OCI-LY7 (cell line): ENCODE data around the gene VEGFA. TPM values are rescaled to one million over a fixed set of nuclear protein-coding genes. Genes with fewer than 3 reads are reported as not detected.

Experiments used
- BruUV-seq: library from RNA; stranded (reverse); fragments of 400-500 nt; replicated peaks from 2 replicates; lab custom pipeline; 2021; lab: Mats Ljungman, UMichigan
- CTCF ChIA-PET: fragments of 300-600 bp; sonication (Branson Sonifier 250); formaldehyde crosslinking; loops from one replicate; lab custom pipeline; 2022; ENCODE audit warnings: antibody characterized with exemption; ENCODE audit not compliant: unreplicated experiment; lab: Charles Lee
- POLR2A ChIA-PET: fragments of 300-600 bp; sonication (Branson Sonifier 250); formaldehyde crosslinking; loops from one replicate; lab custom pipeline; 2022; ENCODE audit warnings: antibody characterized with exemption; lab: Charles Lee
- DNase-seq: peaks from one replicate; pipeline ENCODE4 v3.0.0-alpha.2; 2015; ENCODE audit warnings: low spot score
- H2AFZ ChIP-seq: fragments of 200-600 bp; sonication (generic), shearing (Covaris generic); 2 replicates; pipeline ENCODE4 v1.6.1; 2014; ENCODE audit warnings: mild to moderate bottlenecking, antibody characterized with exemption, low read length, moderate library complexity
- H3K27ac ChIP-seq: fragments of 200-600 bp; sonication (generic); 2 replicates; pipeline ENCODE4 v1.5.1; 2014; ENCODE audit warnings: mixed run types, low read depth, mild to moderate bottlenecking, moderate library complexity, low read length, inconsistent platforms; ENCODE audit not compliant: poor library complexity, severe bottlenecking
- H3K36me3 ChIP-seq: fragments of 200-600 bp; sonication (generic); 2 replicates; pipeline ENCODE4 v1.6.1; 2014; ENCODE audit warnings: mild to moderate bottlenecking, antibody characterized with exemption, low read length, moderate library complexity, mixed read lengths; ENCODE audit not compliant: insufficient read depth
- H3K4me1 ChIP-seq: fragments of 200-600 bp; sonication (generic); 2 replicates; pipeline ENCODE4 v1.5.1; 2014; ENCODE audit warnings: mild to moderate bottlenecking, low read length; ENCODE audit not compliant: insufficient read depth, poor library complexity, severe bottlenecking
- H3K4me2 ChIP-seq: fragments of 200-600 bp; sonication (generic); 2 replicates; pipeline ENCODE4 v1.6.1; 2014; ENCODE audit warnings: mild to moderate bottlenecking, low read length
- H3K4me3 ChIP-seq: fragments of 200-600 bp; sonication (generic); 2 replicates; pipeline ENCODE4 v1.5.1; 2014; ENCODE audit warnings: mild to moderate bottlenecking, low read depth, low read length; ENCODE audit not compliant: poor library complexity, severe bottlenecking
- H3K79me2 ChIP-seq: fragments of 200-600 bp; sonication (generic); 2 replicates; pipeline ENCODE4 v1.6.1; 2016; ENCODE audit warnings: low read depth, mild to moderate bottlenecking, low read length, moderate library complexity, mixed read lengths; ENCODE audit not compliant: insufficient read depth
- H3K9me2 ChIP-seq: fragments of 200-600 bp; sonication (generic); 2 replicates; pipeline ENCODE4 v1.6.1; 2016; ENCODE audit warnings: mild to moderate bottlenecking, low read length, mixed read lengths; ENCODE audit not compliant: insufficient read depth
- H3K9me3 ChIP-seq: fragments of 200-600 bp; sonication (generic); 2 replicates; pipeline ENCODE4 v1.6.1; 2014; ENCODE audit warnings: mild to moderate bottlenecking, mixed run types, low read length, mixed read lengths
- H4K20me1 ChIP-seq: fragments of 200-600 bp; sonication (generic); 2 replicates; pipeline ENCODE4 v1.6.1; 2014; ENCODE audit warnings: mild to moderate bottlenecking, antibody characterized with exemption, low read length, moderate library complexity, mixed read lengths; ENCODE audit not compliant: insufficient read depth
- CTCF ChIP-seq: fragments of 200-600 bp; sonication (generic); conservative IDR thresholded peaks from 2 replicates; pipeline ENCODE4 v1.5.1; 2014; ENCODE audit warnings: mild to moderate bottlenecking, antibody characterized with exemption, low read length, moderate library complexity, mixed read lengths
- EZH2phosphoT487 ChIP-seq: fragments of 200-600 bp; sonication (generic); IDR thresholded peaks from 2 replicates; pipeline ENCODE4 v1.6.1; 2018; ENCODE audit warnings: low read depth, borderline replicate concordance, mild to moderate bottlenecking, mixed run types, antibody characterized with exemption, low read length, moderate library complexity, mixed read lengths
- intact Hi-C: fragments of 100-400 bp; cut with micrococcal nuclease; formaldehyde crosslinking; loops from one replicate; pipeline ENCODE4 v1.10.0; 2022; ENCODE audit not compliant: unreplicated experiment
- total RNA-seq, 2 experiments: library from RNA; depleted of rRNA in 1 of 2; stranded (reverse); fragments of >200 nt in 1 of 2; shearing (Covaris generic) in 1 of 2; gene quantifications; 2 replicates each; pipeline ENCODE4 v1.2.3, GENCODE V29; 2014 to 2022

The VEGFA gene
- total RNA-seq, 2 experiments from 2014 or later: 59.7 to 88.5 TPM

GRCh38 chr6:43744931-43745727 lies 24.9 kb upstream of the VEGFA start:
- ChIA-PET POLR2A (interaction anchor here (1.3 kb wide), 1 partner anchor 9 kb away, joined by 5 read pairs; no protein-coding TSS in a partner anchor), CTCF (no interaction called here)
- Histone ChIP-seq H3K9me3 (no peaks in the 10 kb centered on the region), H3K9me2 (no peaks in the 10 kb centered on the region), H3K4me3 (no peak overlapping the region), H4K20me1 (no peaks in the 10 kb centered on the region), H3K4me1 (no peaks in the 10 kb centered on the region), H2AFZ (no peak overlapping the region), H3K79me2 (no peaks in the 10 kb centered on the region), H3K4me2 (no peak overlapping the region), H3K36me3 (no peaks in the 10 kb centered on the region), H3K27ac (no peak overlapping the region)
- intact Hi-C loops: no loop called here
- no peak for DNase-seq
- TF ChIP-seq EZH2phosphoT487 (no peak), CTCF (no peak)
- BruUV-seq: no TSS peak

- TF ChIP-seq CTCF (no peak), EZH2phosphoT487 (no peak)
- no TSS peak for BruUV-seq
- Histone ChIP-seq H3K4me3 (no peak overlapping the region), H3K4me2 (no peak overlapping the region), H4K20me1 (no peaks in the 10 kb centered on the region), H3K36me3 (no peaks in the 10 kb centered on the region), H3K27ac (no peak overlapping the region), H3K79me2 (no peaks in the 10 kb centered on the region), H3K9me2 (no peaks in the 10 kb centered on the region), H3K4me1 (no peaks in the 10 kb centered on the region), H2AFZ (no peak overlapping the region), H3K9me3 (no peaks in the 10 kb centered on the region)
- POLR2A ChIA-PET: no interaction called here
- intact Hi-C loops: no loop called here
- CTCF ChIA-PET: no interaction called here
- DNase-seq: no peak
These were observed 23.9 kb upstream of the VEGFA start for GRCh38 chr6:43746071-43746470.

- no peak for DNase-seq
- Histone ChIP-seq H3K4me1 (no peaks in the 10 kb centered on the region), H3K9me2 (no peaks in the 10 kb centered on the region), H3K4me2 (no peak overlapping the region), H3K36me3 (no peaks in the 10 kb centered on the region), H2AFZ (no peak overlapping the region), H3K27ac (no peak overlapping the region), H3K4me3 (no peak overlapping the region), H3K9me3 (no peaks in the 10 kb centered on the region), H4K20me1 (no peaks in the 10 kb centered on the region), H3K79me2 (no peaks in the 10 kb centered on the region)
- ChIA-PET CTCF (no interaction called here), POLR2A (interaction anchor here (0.6 kb wide), 1 partner anchor 70 kb away, joined by 3 read pairs; no protein-coding TSS in a partner anchor)
- no TSS peak for BruUV-seq
- TF ChIP-seq EZH2phosphoT487 (no peak), CTCF (no peak)
- intact Hi-C loops: no loop called here
These were observed 23.4 kb upstream of the VEGFA start for GRCh38 chr6:43746613-43747102.
